A549 (cell line): ENCODE results near the gene OMP. TPM values are rescaled to one million over a fixed set of nuclear protein-coding genes. Genes with fewer than 3 reads are reported as not detected.

ENCODE experiments used
- ATAC-seq, 2 experiments: fragments of 200-7000 bp in 1 of 2; fragments of >200 bp in 1 of 2; cut with Nextera tagmentation in 1 of 2; cut with Tn5 transposase in 1 of 2; 3 replicates each; pipeline versions ENCODE4 v1.8.0 to v1.9.1; 2018 to 2020; ENCODE audit warnings: mild to moderate bottlenecking in 1 of 2, moderate library complexity in 1 of 2
- CTCF ChIA-PET: fragments of 300-600 bp; sonication (Branson Sonifier 250); formaldehyde crosslinking; extraction: SDS; loops from one replicate; lab custom pipeline; 2021; ENCODE audit warnings: antibody characterized with exemption, inconsistent platforms; lab: Yijun Ruan, JAX
- POLR2A ChIA-PET: fragments of 350-600 bp; formaldehyde crosslinking; extraction: SDS; loops from one replicate; lab custom pipeline; 2021; ENCODE audit warnings: antibody characterized with exemption, inconsistent platforms; lab: Yijun Ruan, JAX
- DNase-seq, 2 experiments: peaks; one replicate each; pipeline versions ENCODE4 v3.0.0 to v3.0.0-alpha.2; 2011 to 2016; ENCODE audit warnings: low read depth in 1 of 2, low spot score in 1 of 2
- FAIRE-seq: peaks from 2 replicates; lab custom pipeline; 2011; peaks lifted over from hg19 to GRCh38; lab: Jason Lieb, UNC
- H3K27ac ChIP-seq, 2 experiments: fragments of >200 bp; sonication (Bioruptor Twin); formaldehyde crosslinking; 3 replicates each; pipeline ENCODE4 v1.5.1; 2016 to 2017
- H3K4me1 ChIP-seq: fragments of >200 bp; sonication (Bioruptor Twin); formaldehyde crosslinking; 3 replicates; pipeline ENCODE4 v1.6.1; 2016
- H3K4me2 ChIP-seq: fragments of >200 bp; sonication (Bioruptor Twin); formaldehyde crosslinking; 3 replicates; pipeline ENCODE4 v1.6.1; 2016
- H3K4me3 ChIP-seq: fragments of >200 bp; sonication (Bioruptor Twin); formaldehyde crosslinking; 3 replicates; pipeline ENCODE4 v1.5.1; 2016
- H3K9me3 ChIP-seq: fragments of >200 bp; sonication (Bioruptor Twin); formaldehyde crosslinking; 3 replicates; pipeline ENCODE4 v1.6.1; 2016
- BHLHE40 ChIP-seq: IDR thresholded peaks from 2 replicates; pipeline ENCODE4 v1.6.1; 2012; ENCODE audit warnings: low read depth, low read length, inconsistent platforms
- CBX2 ChIP-seq: fragments of 200-600 bp; sonication (generic); IDR thresholded peaks from 2 replicates; pipeline ENCODE4 v1.6.1; 2016; ENCODE audit warnings: low read depth, mild to moderate bottlenecking, borderline replicate concordance
- CBX8 ChIP-seq: fragments of 200-600 bp; sonication (generic); IDR thresholded peaks from 2 replicates; pipeline ENCODE4 v1.6.1; 2016
- FOSL2 ChIP-seq, 2 experiments: fragments of 450-650 bp in 1 of 2; fragments of >200 bp in 1 of 2; sonication (Bioruptor Twin) in 1 of 2; formaldehyde crosslinking; IDR thresholded peaks; 2 replicates each; pipeline versions ENCODE4 v1.5.0 to v1.6.1; 2016 to 2020; ENCODE audit warnings: mild to moderate bottlenecking in 1 of 2, moderate library complexity in 1 of 2
- HDAC2 ChIP-seq: fragments of 200-600 bp; sonication (generic); IDR thresholded peaks from 2 replicates; pipeline ENCODE4 v1.6.1; 2016
- HES2 ChIP-seq: fragments of >200 bp; sonication (Bioruptor Twin); formaldehyde crosslinking; IDR thresholded peaks from 2 replicates; pipeline ENCODE4 v1.6.1; 2016
- HEYL ChIP-seq: fragments of 250-450 bp; sonication (Bioruptor Pico); IDR thresholded peaks from 2 replicates; pipeline ENCODE4 v1.8.0; 2021; ENCODE audit warnings: mild to moderate bottlenecking, moderate library complexity
- HOXB13 ChIP-seq: fragments of 250-450 bp; sonication (Bioruptor Pico); IDR thresholded peaks from 2 replicates; pipeline ENCODE4 v1.5.0; 2020; ENCODE audit warnings: low read depth, mild to moderate bottlenecking, moderate library complexity
- HOXB5 ChIP-seq: fragments of 250-450 bp; sonication (Bioruptor Pico); IDR thresholded peaks from 2 replicates; pipeline ENCODE4 v1.5.0; 2020; ENCODE audit warnings: mild to moderate bottlenecking, moderate library complexity
- JUN ChIP-seq, 2 experiments: fragments of >200 bp; sonication (Bioruptor Twin); formaldehyde crosslinking; IDR thresholded peaks; 2 replicates in 1 of 2; 3 replicates in 1 of 2; pipeline ENCODE4 v1.6.1; 2016 to 2017
- JUNB ChIP-seq: fragments of >200 bp; sonication (Bioruptor Twin); formaldehyde crosslinking; IDR thresholded peaks from 2 replicates; pipeline ENCODE4 v1.6.1; 2016
- MAX ChIP-seq: IDR thresholded peaks from 2 replicates; pipeline ENCODE4 v1.6.1; 2012
- NFE2L2 ChIP-seq: fragments of 150-350 bp; conservative IDR thresholded peaks from 2 replicates; pipeline ENCODE4 v1.6.1; 2014; ENCODE audit warnings: low read length
- POLR2A ChIP-seq: IDR thresholded peaks from 2 replicates; pipeline ENCODE4 v1.6.1; 2012; ENCODE audit warnings: mild to moderate bottlenecking, low read length
- RAD21 ChIP-seq, 2 experiments: fragments of >200 bp in 1 of 2; sonication (Bioruptor Twin) in 1 of 2; formaldehyde crosslinking in 1 of 2; IDR thresholded peaks in 1 of 2; conservative IDR thresholded peaks in 1 of 2; 2 replicates in 1 of 2; 3 replicates in 1 of 2; pipeline ENCODE4 v1.6.1; 2012 to 2018; ENCODE audit warnings: inconsistent platforms in 1 of 2
- RNF2 ChIP-seq: fragments of 200-600 bp; sonication (generic); IDR thresholded peaks from 2 replicates; pipeline ENCODE4 v1.6.1; 2016; ENCODE audit warnings: low read depth, mild to moderate bottlenecking, antibody characterized with exemption, moderate library complexity, borderline replicate concordance
- SMC3 ChIP-seq: fragments of >200 bp; sonication (Bioruptor Twin); formaldehyde crosslinking; IDR thresholded peaks from 3 replicates; pipeline ENCODE4 v1.6.1; 2018; ENCODE audit warnings: inconsistent platforms
- ZFP36 ChIP-seq: fragments of 450-650 bp; IDR thresholded peaks from 2 replicates; pipeline ENCODE4 v1.6.1; 2014; ENCODE audit warnings: borderline replicate concordance; ENCODE audit not compliant: partially characterized antibody
- ZSCAN20 ChIP-seq: fragments of 250-450 bp; sonication (Bioruptor Pico); IDR thresholded peaks from 2 replicates; pipeline ENCODE4 v1.8.0; 2022; ENCODE audit warnings: mild to moderate bottlenecking, moderate library complexity
- WGBS: methylation state at CpG from one replicate; pipeline ENCODE4 v1.1.6; 2017; ENCODE audit errors: missing lambda C conversion rate; 5-methylcytosine and 5-hydroxymethylcytosine counted together
- polyA plus RNA-seq, 4 experiments: library from polyadenylated mRNA; depleted of rRNA in 3 of 4; stranded (reverse); fragments of >200 nt; fragmentation: RNase III in 1 of 4; extraction: RNeasy Plus Mini Kit Qiagen cat#74134 plus additional on column Dnase treatment in 1 of 4; gene quantifications; 2 replicates in 3 of 4; 3 replicates in 1 of 4; pipeline ENCODE4 v1.2.3, GENCODE V29; 2011 to 2017
- TF ChIP-seq, protein P1 (sequence below): IDR thresholded peaks from 2 replicates; pipeline ENCODE4 v1.6.1; 2012
- TF ChIP-seq, protein P2 (sequence below): fragments of >200 bp; sonication (Bioruptor Twin); formaldehyde crosslinking; IDR thresholded peaks from 3 replicates; pipeline ENCODE4 v1.6.1; 2016
- TF ChIP-seq, protein P3 (sequence below): fragments of >200 bp; sonication (Bioruptor Twin); formaldehyde crosslinking; IDR thresholded peaks from 3 replicates; pipeline ENCODE4 v1.5.1; 2016
- TF ChIP-seq, protein P4 (sequence below): fragments of 150-350 bp; IDR thresholded peaks from 2 replicates; pipeline ENCODE4 v1.6.1; 2014; ENCODE audit warnings: low read depth, mild to moderate bottlenecking, low read length

The OMP gene
- polyA plus RNA-seq, 2 of the 4 experiments (the other 2 are of a cell fraction), result not detected

DNA sequence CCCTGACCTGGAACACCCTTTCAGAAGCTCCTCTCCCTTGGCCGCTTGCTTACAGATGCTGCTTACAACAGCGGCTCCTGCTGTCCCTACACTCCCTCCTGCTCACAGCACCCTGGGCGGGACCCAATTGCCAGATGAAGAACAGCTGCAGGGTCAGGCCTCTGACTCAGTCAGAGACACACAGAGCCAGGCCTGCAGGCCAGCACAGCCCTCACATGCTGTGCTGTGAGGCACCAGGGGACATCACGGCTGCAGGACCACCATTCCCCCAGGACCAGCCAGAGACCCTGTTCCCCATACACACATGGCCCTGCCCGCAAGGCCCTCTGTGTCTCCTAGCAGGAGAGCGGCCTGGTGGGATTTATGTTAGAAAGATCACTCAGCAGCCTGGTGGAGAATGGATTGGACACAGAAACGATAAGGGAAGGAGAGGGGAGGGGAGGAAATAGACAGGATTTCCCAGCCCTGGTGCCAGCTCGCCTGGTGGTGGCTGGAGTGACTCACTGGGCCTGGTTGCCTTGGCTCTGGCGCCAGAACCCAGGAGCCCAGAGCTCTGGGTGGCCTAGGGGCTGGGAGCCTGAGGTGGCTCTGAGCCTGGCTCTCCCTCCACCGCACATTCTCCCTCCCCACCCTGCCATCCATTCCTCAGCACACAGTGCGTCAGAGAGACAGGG is 29.2 kb upstream of the OMP start:
- DNase-seq (peak; percentile 75 to 83), FAIRE-seq (no peak), ATAC-seq (peak; percentile 92)
- CTCF ChIA-PET, result interaction anchor here (0.6 to 4.5 kb wide), 15 partner anchors 8 to 261 kb away, joined by 3 to 50 read pairs (median 5); partner anchors contain the start of gene MYO7A
- H3K9me3 ChIP-seq, result peaks cover 5% of the 10 kb centered on the region; the same call in 1 of the 3 replicates
- H3K27ac ChIP-seq, result peak overlapping the region; percentile 81 to 83
- WGBS, result 37% methylated on average over 11 of the region's 11 CpGs
- POLR2A ChIA-PET, result interaction anchor here (0.6 kb wide), 1 partner anchor 26 kb away, joined by 3 read pairs; no protein-coding TSS in a partner anchor
- TF ChIP-seq POLR2A, result peak; percentile 29; the same call in 1 of the 2 replicates
- TF ChIP-seq RNF2, result no peak
- TF ChIP-seq NFE2L2, result no peak
- no peak; the same call in 1 of the 2 replicates for TF ChIP-seq FOSL2 (IDR thresholded peaks at IDR 0.05)
- peak; percentile 20; the same call in 1 of the 2 replicates for TF ChIP-seq FOSL2 (CRISPR knock-in tag; IDR thresholded peaks at IDR 0.05)
- TF ChIP-seq JUNB, result 0 out of 2 replicates have a peak, but pooled peaks have one; percentile 17
- TF ChIP-seq, protein P1, sequence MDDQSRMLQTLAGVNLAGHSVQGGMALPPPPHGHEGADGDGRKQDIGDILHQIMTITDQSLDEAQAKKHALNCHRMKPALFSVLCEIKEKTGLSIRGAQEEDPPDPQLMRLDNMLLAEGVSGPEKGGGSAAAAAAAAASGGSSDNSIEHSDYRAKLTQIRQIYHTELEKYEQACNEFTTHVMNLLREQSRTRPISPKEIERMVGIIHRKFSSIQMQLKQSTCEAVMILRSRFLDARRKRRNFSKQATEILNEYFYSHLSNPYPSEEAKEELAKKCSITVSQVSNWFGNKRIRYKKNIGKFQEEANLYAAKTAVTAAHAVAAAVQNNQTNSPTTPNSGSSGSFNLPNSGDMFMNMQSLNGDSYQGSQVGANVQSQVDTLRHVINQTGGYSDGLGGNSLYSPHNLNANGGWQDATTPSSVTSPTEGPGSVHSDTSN, result no peak
- TF ChIP-seq HOXB5, result no peak
- no peak for TF ChIP-seq HES2
- TF ChIP-seq SMC3, result peak; percentile 22
- TF ChIP-seq ZSCAN20 (CRISPR knock-in tag), result no peak
- no peak for TF ChIP-seq HOXB13
- no peak for TF ChIP-seq HEYL
- no peak for TF ChIP-seq CBX8
- TF ChIP-seq ZFP36, result no peak
- TF ChIP-seq CBX2, result no peak
- TF ChIP-seq, protein P2, sequence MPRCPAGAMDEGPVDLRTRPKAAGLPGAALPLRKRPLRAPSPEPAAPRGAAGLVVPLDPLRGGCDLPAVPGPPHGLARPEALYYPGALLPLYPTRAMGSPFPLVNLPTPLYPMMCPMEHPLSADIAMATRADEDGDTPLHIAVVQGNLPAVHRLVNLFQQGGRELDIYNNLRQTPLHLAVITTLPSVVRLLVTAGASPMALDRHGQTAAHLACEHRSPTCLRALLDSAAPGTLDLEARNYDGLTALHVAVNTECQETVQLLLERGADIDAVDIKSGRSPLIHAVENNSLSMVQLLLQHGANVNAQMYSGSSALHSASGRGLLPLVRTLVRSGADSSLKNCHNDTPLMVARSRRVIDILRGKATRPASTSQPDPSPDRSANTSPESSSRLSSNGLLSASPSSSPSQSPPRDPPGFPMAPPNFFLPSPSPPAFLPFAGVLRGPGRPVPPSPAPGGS, result no peak
- TF ChIP-seq HDAC2, result no peak
- TF ChIP-seq MAX, result peak; percentile 46; the same call in 1 of the 2 replicates
- TF ChIP-seq BHLHE40, result no peak
- TF ChIP-seq JUN (IDR thresholded peaks at IDR 0.05), result 0 out of 5 replicates have a peak, but pooled peaks of 1 of the 2 experiments have one; percentile 21
- TF ChIP-seq, protein P3, sequence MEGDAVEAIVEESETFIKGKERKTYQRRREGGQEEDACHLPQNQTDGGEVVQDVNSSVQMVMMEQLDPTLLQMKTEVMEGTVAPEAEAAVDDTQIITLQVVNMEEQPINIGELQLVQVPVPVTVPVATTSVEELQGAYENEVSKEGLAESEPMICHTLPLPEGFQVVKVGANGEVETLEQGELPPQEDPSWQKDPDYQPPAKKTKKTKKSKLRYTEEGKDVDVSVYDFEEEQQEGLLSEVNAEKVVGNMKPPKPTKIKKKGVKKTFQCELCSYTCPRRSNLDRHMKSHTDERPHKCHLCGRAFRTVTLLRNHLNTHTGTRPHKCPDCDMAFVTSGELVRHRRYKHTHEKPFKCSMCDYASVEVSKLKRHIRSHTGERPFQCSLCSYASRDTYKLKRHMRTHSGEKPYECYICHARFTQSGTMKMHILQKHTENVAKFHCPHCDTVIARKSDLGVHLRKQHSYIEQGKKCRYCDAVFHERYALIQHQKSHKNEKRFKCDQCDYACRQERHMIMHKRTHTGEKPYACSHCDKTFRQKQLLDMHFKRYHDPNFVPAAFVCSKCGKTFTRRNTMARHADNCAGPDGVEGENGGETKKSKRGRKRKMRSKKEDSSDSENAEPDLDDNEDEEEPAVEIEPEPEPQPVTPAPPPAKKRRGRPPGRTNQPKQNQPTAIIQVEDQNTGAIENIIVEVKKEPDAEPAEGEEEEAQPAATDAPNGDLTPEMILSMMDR, result peak; percentile 37
- TF ChIP-seq, protein P4, sequence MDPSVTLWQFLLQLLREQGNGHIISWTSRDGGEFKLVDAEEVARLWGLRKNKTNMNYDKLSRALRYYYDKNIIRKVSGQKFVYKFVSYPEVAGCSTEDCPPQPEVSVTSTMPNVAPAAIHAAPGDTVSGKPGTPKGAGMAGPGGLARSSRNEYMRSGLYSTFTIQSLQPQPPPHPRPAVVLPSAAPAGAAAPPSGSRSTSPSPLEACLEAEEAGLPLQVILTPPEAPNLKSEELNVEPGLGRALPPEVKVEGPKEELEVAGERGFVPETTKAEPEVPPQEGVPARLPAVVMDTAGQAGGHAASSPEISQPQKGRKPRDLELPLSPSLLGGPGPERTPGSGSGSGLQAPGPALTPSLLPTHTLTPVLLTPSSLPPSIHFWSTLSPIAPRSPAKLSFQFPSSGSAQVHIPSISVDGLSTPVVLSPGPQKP, result no peak
- TF ChIP-seq RAD21 (conservative IDR thresholded peaks at IDR 0.05 in 1 of 2, IDR thresholded peaks at IDR 0.05 in 1 of 2), result peak; percentile 17 to 27; a peak in 1 of 5 replicates
- H3K4me2 ChIP-seq, result peak overlapping the region; percentile 60
- no peak overlapping the region for H3K4me3 ChIP-seq
- peaks cover 45% of the 10 kb centered on the region for H3K4me1 ChIP-seq
